HepG2 (cell line): Measurements from ENCODE around the gene LOXL3. TPM values are rescaled to one million over a fixed set of nuclear protein-coding genes. Genes with fewer than 3 reads are reported as not detected.

Source experiments
- CHCHD3 ChIP-seq: sonication (generic); formaldehyde crosslinking; IDR thresholded peaks from 2 replicates; pipeline ENCODE4 v1.8.0; 2022; ENCODE audit warnings: mild to moderate bottlenecking, missing genetic modification reagents, moderate library complexity
- GABPA ChIP-seq, 2 experiments: IDR thresholded peaks; 2 replicates each; pipeline ENCODE4 v1.6.1; 2011 to 2016; ENCODE audit warnings: low read depth in 2 of 2, low read length in 1 of 2, missing biosample characterization in 1 of 2, missing genetic modification characterization in 1 of 2
- HOMEZ ChIP-seq: IDR thresholded peaks from 2 replicates; pipeline ENCODE4 v1.6.1; 2016; ENCODE audit warnings: low read depth
- HOXA9 ChIP-seq: sonication (generic); formaldehyde crosslinking; IDR thresholded peaks from 2 replicates; pipeline ENCODE4 v1.8.1; 2022; ENCODE audit warnings: missing genetic modification reagents, mild to moderate bottlenecking, moderate library complexity, borderline replicate concordance
- KDM5B ChIP-seq: sonication (generic); formaldehyde crosslinking; IDR thresholded peaks from 2 replicates; pipeline ENCODE4 v1.4.0; 2020; ENCODE audit warnings: missing genetic modification reagents, mild to moderate bottlenecking, borderline replicate concordance
- MATR3 ChIP-seq: sonication (generic); formaldehyde crosslinking; IDR thresholded peaks from 2 replicates; pipeline ENCODE4 v1.4.0; 2020; ENCODE audit warnings: missing genetic modification reagents
- MBNL3 ChIP-seq: fragments of 250-450 bp; sonication (Bioruptor Pico); conservative IDR thresholded peaks from 2 replicates; pipeline ENCODE4 v1.8.0; 2022; ENCODE audit warnings: mild to moderate bottlenecking, inconsistent platforms
- MXD3 ChIP-seq: IDR thresholded peaks from 2 replicates; pipeline ENCODE4 v1.6.1; 2016; ENCODE audit warnings: mild to moderate bottlenecking, missing biosample characterization, missing genetic modification reagents
- MXD4 ChIP-seq: IDR thresholded peaks from 2 replicates; pipeline ENCODE4 v1.6.1; 2016; ENCODE audit warnings: mild to moderate bottlenecking, missing biosample characterization, missing genetic modification reagents
- RFX1 ChIP-seq: fragments of 450-650 bp; IDR thresholded peaks from 2 replicates; pipeline ENCODE4 v1.6.1; 2017
- RNF2 ChIP-seq: fragments of 450-650 bp; conservative IDR thresholded peaks from 2 replicates; pipeline ENCODE4 v1.6.1; 2016; ENCODE audit warnings: low read depth
- SMARCC2 ChIP-seq: fragments of 450-650 bp; IDR thresholded peaks from 2 replicates; pipeline ENCODE4 v1.6.1; 2017; ENCODE audit warnings: antibody characterized with exemption, mild to moderate bottlenecking
- TCF12 ChIP-seq, 2 experiments: fragments of 450-650 bp in 1 of 2; sonication (generic) in 1 of 2; formaldehyde crosslinking in 1 of 2; IDR thresholded peaks; 2 replicates each; pipeline versions ENCODE4 v1.6.1 to v1.8.0; 2017 to 2022; ENCODE audit warnings: antibody characterized with exemption in 1 of 2, mild to moderate bottlenecking in 1 of 2, missing genetic modification reagents in 1 of 2, moderate library complexity in 1 of 2
- TEAD2 ChIP-seq: sonication (generic); formaldehyde crosslinking; IDR thresholded peaks from 2 replicates; pipeline ENCODE4 v1.9.0; 2021; ENCODE audit warnings: missing genetic modification reagents
- ZC3H4 ChIP-seq: sonication (generic); formaldehyde crosslinking; IDR thresholded peaks from 2 replicates; pipeline ENCODE4 v1.4.0; 2020; ENCODE audit warnings: missing genetic modification reagents, borderline replicate concordance
- ZFYVE20 ChIP-seq: sonication (generic); formaldehyde crosslinking; IDR thresholded peaks from 2 replicates; pipeline ENCODE4 v1.8.0; 2023; ENCODE audit warnings: low read depth, mild to moderate bottlenecking, moderate library complexity, missing genetic modification reagents, borderline replicate concordance
- ZKSCAN5 ChIP-seq: sonication (generic); formaldehyde crosslinking; IDR thresholded peaks from 2 replicates; pipeline ENCODE4 v1.5.1; 2020; ENCODE audit warnings: mild to moderate bottlenecking, missing genetic modification reagents
- ZNF343 ChIP-seq: sonication (generic); formaldehyde crosslinking; IDR thresholded peaks from 2 replicates; pipeline ENCODE4 v1.4.0; 2020; ENCODE audit warnings: mild to moderate bottlenecking, missing genetic modification reagents
- ZNF44 ChIP-seq: sonication (generic); formaldehyde crosslinking; IDR thresholded peaks from 2 replicates; pipeline ENCODE4 v1.5.1; 2020; ENCODE audit warnings: mild to moderate bottlenecking, missing genetic modification reagents
- ZNF543 ChIP-seq: sonication (generic); formaldehyde crosslinking; IDR thresholded peaks from 2 replicates; pipeline ENCODE4 v1.4.0; 2020; ENCODE audit warnings: mild to moderate bottlenecking, missing genetic modification reagents
- ZNF576 ChIP-seq: sonication (generic); formaldehyde crosslinking; IDR thresholded peaks from 2 replicates; pipeline ENCODE4 v1.4.0; 2020; ENCODE audit warnings: mild to moderate bottlenecking, missing genetic modification reagents
- ZNF614 ChIP-seq: IDR thresholded peaks from 2 replicates; pipeline ENCODE4 v1.6.1; 2018; ENCODE audit warnings: missing biosample characterization, missing genetic modification reagents, inconsistent platforms, borderline replicate concordance
- ZNF703 ChIP-seq: sonication (generic); formaldehyde crosslinking; IDR thresholded peaks from 2 replicates; pipeline ENCODE4 v1.5.1; 2020; ENCODE audit warnings: missing genetic modification reagents, mild to moderate bottlenecking, moderate library complexity, borderline replicate concordance
- ZNF772 ChIP-seq: sonication (generic); formaldehyde crosslinking; IDR thresholded peaks from 2 replicates; pipeline ENCODE4 v1.5.0; 2020; ENCODE audit warnings: mild to moderate bottlenecking, missing genetic modification reagents
- ZNF782 ChIP-seq: sonication (generic); formaldehyde crosslinking; IDR thresholded peaks from 2 replicates; pipeline ENCODE4 v1.4.0; 2020; ENCODE audit warnings: missing genetic modification reagents, mild to moderate bottlenecking, borderline replicate concordance
- polyA plus RNA-seq, 8 experiments: library from polyadenylated mRNA; depleted of rRNA in 3 of 8; stranded (reverse) in 7 of 8; unstranded in 1 of 8; fragments of >200 nt; fragmentation: Illumina TruSeq in 4 of 8; extraction: Trizol in 4 of 8; gene quantifications; 2 replicates each; pipeline versions ENCODE4 v1.2.1 to v1.2.3, GENCODE V29; 2011 to 2016; ENCODE audit warnings: low read depth in 4 of 8, missing spikeins in 1 of 8, mixed read lengths in 1 of 8; ENCODE audit not compliant: insufficient read depth in 1 of 8
- total RNA-seq, 5 experiments: library from RNA; depleted of rRNA; stranded (reverse); fragments of >200 nt; fragmentation: Illumina TruSeq; extraction: Trizol; gene quantifications; 2 replicates each; pipeline ENCODE4 v1.2.3, GENCODE V29; 2016; ENCODE audit warnings: low read depth in 1 of 5
- TF ChIP-seq, protein P1 (sequence below), 2 experiments: fragments of 450-650 bp in 1 of 2; sonication (generic) in 1 of 2; formaldehyde crosslinking; IDR thresholded peaks; 2 replicates each; pipeline versions ENCODE4 v1.5.0 to v1.8.0; 2020 to 2022; ENCODE audit warnings: mild to moderate bottlenecking in 1 of 2, missing genetic modification reagents in 1 of 2

The LOXL3 gene
- total and polyA plus RNA-seq, 2 of the 13 experiments (the other 11 are each of a cell fraction or from before 2014, with no cell fraction given) = 0.55 to 6.5 TPM

GRCh38 chr2:74548900-74549826, 4.6 kb downstream of the LOXL3 start (continued):
- TF ChIP-seq SMARCC2 (no peak), RNF2 (0 out of 2 replicates have a peak, but pooled peaks have one; percentile 35), ZKSCAN5 (CRISPR knock-in tag) (no peak), ZNF343 (CRISPR knock-in tag) (no peak), MXD3 (peak; percentile 44; the same call in 1 of the 2 replicates), CHCHD3 (no peak), MATR3 (CRISPR knock-in tag) (no peak), MXD4 (CRISPR knock-in tag) (peak; percentile 20; the same call in 1 of the 2 replicates), HOMEZ (CRISPR knock-in tag) (no peak), ZFYVE20 (CRISPR knock-in tag) (no peak), ZNF703 (CRISPR knock-in tag) (no peak), ZNF782 (CRISPR knock-in tag) (no peak), ZNF576 (CRISPR knock-in tag) (no peak), TEAD2 (CRISPR knock-in tag) (no peak), GABPA (IDR thresholded peaks at IDR 0.05; ENCODE audit: low read depth, low read length) (no peak), GABPA (CRISPR knock-in tag; IDR thresholded peaks at IDR 0.05; ENCODE audit: low read depth) (no peak), KDM5B (CRISPR knock-in tag) (0 out of 2 replicates have a peak, but pooled peaks have one; percentile 18), MBNL3 (CRISPR knock-in tag) (no peak), ZNF614 (no peak), RFX1 (no peak), HOXA9 (CRISPR knock-in tag) (no peak), ZNF44 (CRISPR knock-in tag) (no peak), TCF12 (IDR thresholded peaks at IDR 0.05) (no peak), TCF12 (CRISPR knock-in tag; IDR thresholded peaks at IDR 0.05) (0 out of 2 replicates have a peak, but pooled peaks have one; percentile 26), ZC3H4 (CRISPR knock-in tag) (no peak), ZNF543 (peak; percentile 41; the same call in 1 of the 2 replicates), ZNF772 (CRISPR knock-in tag) (no peak)
- TF ChIP-seq, protein P1, sequence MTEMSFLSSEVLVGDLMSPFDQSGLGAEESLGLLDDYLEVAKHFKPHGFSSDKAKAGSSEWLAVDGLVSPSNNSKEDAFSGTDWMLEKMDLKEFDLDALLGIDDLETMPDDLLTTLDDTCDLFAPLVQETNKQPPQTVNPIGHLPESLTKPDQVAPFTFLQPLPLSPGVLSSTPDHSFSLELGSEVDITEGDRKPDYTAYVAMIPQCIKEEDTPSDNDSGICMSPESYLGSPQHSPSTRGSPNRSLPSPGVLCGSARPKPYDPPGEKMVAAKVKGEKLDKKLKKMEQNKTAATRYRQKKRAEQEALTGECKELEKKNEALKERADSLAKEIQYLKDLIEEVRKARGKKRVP (CRISPR knock-in tag; IDR thresholded peaks at IDR 0.05) = no peak
